Progenitor cell of endocrine pancreas (in vitro differentiated cells): ENCODE results near the gene HECTD4. TPM values are rescaled to one million over a fixed set of nuclear protein-coding genes. Genes with fewer than 3 reads are reported as not detected.
"Not testable (repeated sequence)": the region's sequence is repeated elsewhere in the genome, so short reads cannot be mapped to it uniquely, and the experiment has no call there.

Experiments
- DNase-seq: peaks from one replicate; pipeline ENCODE4 v3.0.0; 2021; ENCODE audit warnings: low spot score; ENCODE audit not compliant: unreplicated experiment
- H3K27ac Mint-ChIP-seq: 2 replicates; pipeline ENCODE4 v1.8.0; 2021; ENCODE audit warnings: mild to moderate bottlenecking, moderate library complexity, mixed read lengths
- H3K27me3 Mint-ChIP-seq: 2 replicates; pipeline ENCODE4 v1.8.0; 2021; ENCODE audit warnings: mixed read lengths
- H3K36me3 Mint-ChIP-seq: 2 replicates; pipeline ENCODE4 v1.8.0; 2022; ENCODE audit warnings: mixed read lengths; ENCODE audit not compliant: insufficient read depth
- H3K4me1 Mint-ChIP-seq: 2 replicates; pipeline ENCODE4 v1.8.0; 2021; ENCODE audit warnings: low read depth, mixed read lengths
- H3K4me3 Mint-ChIP-seq: 2 replicates; pipeline ENCODE4 v1.8.0; 2021; ENCODE audit warnings: low read depth, mild to moderate bottlenecking, moderate library complexity, mixed read lengths
- H3K9me3 Mint-ChIP-seq: 2 replicates; pipeline ENCODE4 v1.8.0; 2021; ENCODE audit warnings: low read depth, mixed read lengths
- CTCF ChIP-seq: fragments of 200-600 bp; sonication (generic); IDR thresholded peaks from one replicate; pipeline ENCODE4 v1.5.0; 2021; ENCODE audit warnings: antibody characterized with exemption, mild to moderate bottlenecking; ENCODE audit not compliant: unreplicated experiment
- total RNA-seq: library from RNA; stranded (reverse); gene quantifications from 2 replicates; pipeline ENCODE4 v1.2.1, GENCODE V29; 2021

HECTD4 gene
- total RNA-seq, 1 donor from 2014 or later, result 86.7 TPM

DNA sequence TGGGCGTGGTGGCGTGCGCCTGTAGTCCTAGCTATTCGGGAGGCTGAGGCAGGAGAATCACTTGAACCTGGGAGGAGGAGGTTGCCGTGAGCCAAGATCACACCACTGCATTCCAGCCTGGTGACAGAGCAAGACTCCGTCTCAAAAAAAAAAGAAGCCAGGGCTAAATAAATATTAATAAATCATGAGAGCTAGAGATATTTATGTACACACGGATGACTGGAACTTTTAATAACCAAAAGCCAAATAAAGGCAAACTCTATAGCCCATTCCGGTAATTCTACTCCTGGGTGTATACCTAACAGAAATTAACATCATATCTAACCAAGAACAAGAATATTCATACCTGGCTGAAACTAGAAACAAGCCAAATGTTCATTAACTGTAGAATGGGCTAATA is 264.5 kb downstream of the HECTD4 start:
- Mint-ChIP-seq H3K36me3 (no peaks in the 10 kb centered on the region), H3K27ac (no peak overlapping the region), H3K27me3 (no peaks in the 10 kb centered on the region), H3K4me3 (no peak overlapping the region), H3K9me3 (no peaks in the 10 kb centered on the region), H3K4me1 (peaks cover 11% of the 10 kb centered on the region)
- DNase-seq, result no peak
- TF ChIP-seq CTCF, result no peak

GRCh38 chr12:112116232-112117060 is 265.8 kb downstream of the HECTD4 start:
- peak; percentile 34 for DNase-seq
- H3K27me3 Mint-ChIP-seq, result no peaks in the 10 kb centered on the region
- H3K9me3 Mint-ChIP-seq, result no peaks in the 10 kb centered on the region
- H3K4me1 Mint-ChIP-seq, result peaks cover 11% of the 10 kb centered on the region
- no peak for TF ChIP-seq CTCF
- H3K36me3 Mint-ChIP-seq, result no peaks in the 10 kb centered on the region
- H3K27ac Mint-ChIP-seq, result peak overlapping the region; percentile 69
- peak overlapping the region; percentile 52 for H3K4me3 Mint-ChIP-seq

DNA sequence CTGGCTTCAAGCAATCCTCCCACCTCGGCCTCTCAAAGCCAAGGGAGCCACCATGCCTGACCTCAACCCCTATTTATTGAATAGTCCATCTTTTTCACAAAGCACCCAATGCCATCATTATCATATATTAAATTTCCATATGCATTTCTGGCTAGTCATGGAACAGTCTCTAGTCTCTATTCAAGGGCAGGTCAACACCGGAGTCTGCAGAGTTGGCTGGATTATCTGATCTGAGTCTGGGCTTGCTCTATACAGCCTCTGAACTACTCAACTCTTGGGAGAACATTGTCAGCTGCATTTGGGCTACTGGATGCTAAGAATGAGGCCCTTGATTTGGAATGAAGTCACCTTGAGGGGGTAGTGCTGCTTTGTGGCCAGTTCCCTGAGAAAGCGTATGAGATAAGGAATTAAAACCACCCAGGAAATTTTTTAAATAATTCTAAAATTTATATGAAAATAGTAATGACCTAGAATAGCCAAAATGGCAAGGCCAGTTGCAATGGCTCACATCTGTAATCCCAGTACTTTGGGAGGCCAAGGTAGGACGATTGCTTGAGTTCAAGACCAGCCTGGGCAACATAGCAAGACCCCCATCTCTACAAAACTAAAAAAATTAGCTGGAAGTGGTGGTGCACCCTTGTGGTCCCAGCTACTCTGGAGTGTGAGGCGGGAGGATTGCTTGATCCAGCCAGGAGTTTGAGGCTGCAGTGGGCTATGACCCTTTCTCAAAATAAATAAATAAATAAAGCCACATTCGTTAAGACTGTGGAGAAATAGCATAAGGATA is 266.8 kb downstream of the HECTD4 start:
- peak overlapping the region; percentile 67 for H3K27ac Mint-ChIP-seq
- no peaks in the 10 kb centered on the region for H3K27me3 Mint-ChIP-seq
- TF ChIP-seq CTCF, result no peak
- H3K4me1 Mint-ChIP-seq, result peaks cover 13% of the 10 kb centered on the region
- H3K9me3 Mint-ChIP-seq, result no peaks in the 10 kb centered on the region
- DNase-seq, result no peak
- H3K4me3 Mint-ChIP-seq, result no peak overlapping the region
- H3K36me3 Mint-ChIP-seq, result no peaks in the 10 kb centered on the region

GRCh38 chr12:112112409-112113133 is 269.7 kb downstream of the HECTD4 start:
- no peak for DNase-seq
- Mint-ChIP-seq H3K9me3 (no peaks in the 10 kb centered on the region), H3K27me3 (no peaks in the 10 kb centered on the region), H3K27ac (no peak overlapping the region), H3K36me3 (no peaks in the 10 kb centered on the region), H3K4me3 (no peak overlapping the region), H3K4me1 (peaks cover 25% of the 10 kb centered on the region)
- TF ChIP-seq CTCF, result no peak

DNA sequence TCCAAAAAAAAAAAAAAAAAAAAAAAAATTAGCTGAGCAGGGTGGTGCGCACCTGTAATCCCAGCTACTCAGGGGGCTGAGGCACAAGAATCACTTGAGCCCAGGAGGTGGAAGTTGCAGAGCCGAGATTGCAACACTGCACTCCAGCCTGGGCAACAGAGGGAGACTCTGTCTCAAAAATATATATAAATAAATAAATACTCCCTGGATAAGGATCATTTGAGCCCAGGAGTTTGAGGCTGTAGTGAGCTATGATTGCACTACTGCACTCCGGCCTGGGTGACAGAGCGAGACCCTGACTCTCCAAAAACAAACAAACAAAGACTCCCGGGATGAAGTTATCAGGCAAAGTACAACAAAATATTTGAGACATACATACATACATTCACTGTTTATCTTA is 270.3 kb downstream of the HECTD4 start:
- Mint-ChIP-seq H3K4me1 (peaks cover 30% of the 10 kb centered on the region), H3K36me3 (no peaks in the 10 kb centered on the region), H3K9me3 (no peaks in the 10 kb centered on the region), H3K4me3 (no peak overlapping the region), H3K27me3 (no peaks in the 10 kb centered on the region), H3K27ac (no peak overlapping the region)
- TF ChIP-seq CTCF, result no peak
- DNase-seq, result no peak

DNA sequence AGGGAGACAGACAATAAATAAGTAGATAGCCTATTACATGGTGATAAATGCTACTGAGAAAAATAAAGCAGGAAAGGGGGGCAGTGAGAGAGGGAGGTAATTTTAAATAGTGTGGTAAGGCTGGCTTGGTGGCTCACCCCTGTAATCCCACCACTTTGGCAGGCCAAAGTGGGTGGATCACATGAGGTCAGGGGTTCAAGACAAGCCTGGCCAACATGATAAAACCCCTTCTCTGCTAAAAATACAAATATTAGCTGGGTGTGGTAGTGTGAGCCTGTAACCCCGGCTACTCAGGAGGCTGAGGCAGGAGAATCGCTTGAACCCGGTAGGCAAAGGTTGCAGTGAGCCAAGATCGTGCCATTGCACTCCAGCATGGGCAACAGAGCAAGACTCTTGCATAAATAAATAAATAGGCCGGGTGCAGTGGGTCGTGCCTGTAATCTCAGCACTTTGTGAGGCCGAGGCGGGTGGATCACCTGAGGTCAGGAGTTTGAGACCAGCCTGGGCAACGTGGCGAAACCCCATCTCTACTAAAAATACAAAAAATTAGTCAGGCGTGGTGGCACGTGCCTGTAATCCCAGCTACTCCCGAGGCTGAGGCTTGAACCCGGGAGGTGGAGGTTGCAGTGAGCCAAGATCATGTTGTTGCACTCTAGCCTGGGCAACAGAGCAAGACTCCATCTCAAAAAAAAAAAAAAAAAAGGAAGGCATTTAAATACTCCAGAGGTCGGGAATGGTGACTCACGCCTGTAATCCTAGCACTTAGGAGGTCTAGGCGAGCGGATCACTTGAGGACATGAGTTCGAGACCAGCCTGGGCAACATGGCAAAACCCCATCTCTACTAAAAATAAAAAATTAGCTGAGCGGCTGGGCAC is 271.2 kb downstream of the HECTD4 start:
- not testable (repeated sequence) for DNase-seq, H3K36me3 Mint-ChIP-seq, H3K9me3 Mint-ChIP-seq, H3K4me3 Mint-ChIP-seq, H3K27me3 Mint-ChIP-seq
- Mint-ChIP-seq H3K27ac (peak overlapping the region; percentile 88), H3K4me1 (peaks cover 26% of the 10 kb centered on the region)
